Ovary (tissue), 3 donors: Measurements from ENCODE around the gene ENPP7.

Source experiments
- POLR2A ChIP-seq: fragments of 450-650 bp; IDR thresholded peaks from one replicate; pipeline ENCODE4 v1.6.1; 2017; ENCODE audit warnings: antibody characterized with exemption, mild to moderate bottlenecking, moderate library complexity
- TF ChIP-seq, protein P1 (sequence below), 3 donors: fragments of 450-650 bp in 2 of 3; fragments of 200-600 bp in 1 of 3; IDR thresholded peaks; one replicate each; pipeline versions ENCODE4 v1.5.1 to v1.8.0; 2016 to 2022; ENCODE audit warnings: antibody characterized with exemption in 3 of 3, mild to moderate bottlenecking in 1 of 3
- donor health status: DM: no; HTN: no; CAD: no.

DNA sequence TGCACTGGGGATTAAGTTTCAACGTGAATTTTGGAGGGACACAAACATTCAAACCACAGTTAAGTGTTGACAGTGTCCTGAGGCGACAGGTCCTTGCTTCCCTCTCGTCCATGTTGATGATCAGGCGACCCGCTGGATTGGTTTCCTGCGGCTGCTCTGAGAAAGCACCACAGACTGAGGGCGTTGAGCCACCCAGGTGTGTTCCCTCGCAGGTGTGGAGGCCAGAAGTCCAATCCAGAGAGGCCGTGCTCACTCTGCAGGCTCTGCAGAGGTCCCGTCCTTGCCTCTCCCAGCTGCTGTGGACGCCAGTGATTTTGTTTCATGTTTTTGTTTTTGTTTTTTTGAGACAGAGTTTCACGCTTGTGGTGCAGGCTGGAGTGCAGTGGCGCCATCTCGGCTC, 24.8 kb downstream of the ENPP7 start:
- TF ChIP-seq, protein P1, sequence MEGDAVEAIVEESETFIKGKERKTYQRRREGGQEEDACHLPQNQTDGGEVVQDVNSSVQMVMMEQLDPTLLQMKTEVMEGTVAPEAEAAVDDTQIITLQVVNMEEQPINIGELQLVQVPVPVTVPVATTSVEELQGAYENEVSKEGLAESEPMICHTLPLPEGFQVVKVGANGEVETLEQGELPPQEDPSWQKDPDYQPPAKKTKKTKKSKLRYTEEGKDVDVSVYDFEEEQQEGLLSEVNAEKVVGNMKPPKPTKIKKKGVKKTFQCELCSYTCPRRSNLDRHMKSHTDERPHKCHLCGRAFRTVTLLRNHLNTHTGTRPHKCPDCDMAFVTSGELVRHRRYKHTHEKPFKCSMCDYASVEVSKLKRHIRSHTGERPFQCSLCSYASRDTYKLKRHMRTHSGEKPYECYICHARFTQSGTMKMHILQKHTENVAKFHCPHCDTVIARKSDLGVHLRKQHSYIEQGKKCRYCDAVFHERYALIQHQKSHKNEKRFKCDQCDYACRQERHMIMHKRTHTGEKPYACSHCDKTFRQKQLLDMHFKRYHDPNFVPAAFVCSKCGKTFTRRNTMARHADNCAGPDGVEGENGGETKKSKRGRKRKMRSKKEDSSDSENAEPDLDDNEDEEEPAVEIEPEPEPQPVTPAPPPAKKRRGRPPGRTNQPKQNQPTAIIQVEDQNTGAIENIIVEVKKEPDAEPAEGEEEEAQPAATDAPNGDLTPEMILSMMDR (IDR thresholded peaks at IDR 0.05) = no peak
- no peak for TF ChIP-seq POLR2A
